ENCODE results near the gene ARIH2. TPM values are rescaled to one million over a fixed set of nuclear protein-coding genes. Genes with fewer than 3 reads are reported as not detected.
A peak's percentile ranks its signal among the peaks of the same experiment; 100 is the strongest.

Gene ARIH2
- total and polyA plus RNA-seq, 2 of the 4 experiments (the other 2 are of a cell fraction) = 62.3 to 93.7 TPM

GRCh38 chr3:48945891-48946549, 27.4 kb downstream of the ARIH2 start:
- Histone ChIP-seq H3K56ac (ENCODE audit: extremely low read depth, insufficient read depth, low read length) (no peak overlapping the region), H3K18ac (ENCODE audit: low read depth, low read length) (no peak overlapping the region), H4K8ac (ENCODE audit: low read depth in 2 of 2, low read length in 2 of 2) (no peak overlapping the region), H4K5ac (ENCODE audit: low read depth, low read length) (no peak overlapping the region), H3K4ac (ENCODE audit: low read depth, low read length) (no peak overlapping the region), H3K79me1 (ENCODE audit: low read depth in 1 of 2, low read length in 2 of 2) (peaks cover 29 to 64% of the 10 kb centered on the region in 2 experiments), H3K9ac (ENCODE audit: low read depth, low read length) (no peak overlapping the region), H3K23ac (ENCODE audit: low read depth, low read length) (peak overlapping the region; percentile 23; the same call in 1 of the 2 replicates), H2BK15ac (ENCODE audit: low read depth, low read length) (no peak overlapping the region), H3K4me2 (ENCODE audit: low read depth, low read length) (no peak overlapping the region), H3K9me3 (ENCODE audit: control insufficient read depth, insufficient read depth, low read length) (0 out of 2 replicates have a peak, but pooled peaks cover 2% of the 10 kb centered on the region), H2BK5ac (ENCODE audit: low read depth, low read length, poor library complexity, severe bottlenecking) (no peak overlapping the region), H4K20me1 (ENCODE audit: insufficient read depth, low read length) (peaks cover 27% of the 10 kb centered on the region), H3K27me3 (ENCODE audit: control insufficient read depth, insufficient read depth, low read length) (no peaks in the 10 kb centered on the region), H3K9me1 (ENCODE audit: insufficient read depth, low read length) (peaks cover 12% of the 10 kb centered on the region), H3K14ac (replicated peaks; ENCODE audit: low read depth, low read length) (no peak overlapping the region), H3K36me3 (ENCODE audit: control insufficient read depth, insufficient read depth, low read length) (peaks cover 2% of the 10 kb centered on the region), H3K4me1 (ENCODE audit: control insufficient read depth, insufficient read depth, low read length) (peaks cover 7% of the 10 kb centered on the region), H2BK20ac (ENCODE audit: low read depth, low read length) (no peak overlapping the region), H3K4me3 (ENCODE audit: insufficient read depth, low read depth, low read length) (no peak overlapping the region), H2AK9ac (replicated peaks; ENCODE audit: low read depth, low read length, poor library complexity) (no peak overlapping the region), H4K91ac (ENCODE audit: insufficient read depth, low read depth, low read length) (no peak overlapping the region), H3K27ac (ENCODE audit: insufficient read depth, low read length) (no peak overlapping the region), H2AK5ac (ENCODE audit: low read depth, low read length) (no peak overlapping the region), H2AFZ (replicated peaks; ENCODE audit: low read length, poor library complexity) (no peak overlapping the region), H2BK120ac (ENCODE audit: low read depth, low read length) (no peak overlapping the region)
- ChIA-PET CTCF (interaction anchor here (0.5 to 1.5 kb wide), 3 partner anchors 13 to 42 kb away, joined by 3 to 4 read pairs (median 3); no protein-coding TSS in a partner anchor), POLR2A (ENCODE audit: unreplicated experiment) (no interaction called here)
- dilution Hi-C loops (cut with HindIII; ENCODE audit: low sequenced_read_pairs, unreplicated experiment) (no loop called here), intact Hi-C loops (cut with micrococcal nuclease) (no loop called here), in situ Hi-C loops (cut with MboI; ENCODE audit: low sequenced_read_pairs) (no loop called here)
- ATAC-seq (ENCODE audit: low read depth) = peak; percentile 26
- BruUV-seq (replicated peaks) = no TSS peak
- WGBS, 2 experiments (ENCODE audit: extremely low coverage in 2 of 2, insufficient read length in 1 of 2) = no CpG with 5 or more reads among the region's 4 CpGs
- TF ChIP-seq RCOR1 (IDR thresholded peaks at IDR 0.05; ENCODE audit: insufficient replicate concordance, low read length) (no peak), ELK1 (IDR thresholded peaks at IDR 0.05; ENCODE audit: borderline replicate concordance, low read depth, low read length) (no peak), SMC3 (IDR thresholded peaks at IDR 0.05; ENCODE audit: low read depth, low read length) (no peak), RAD21 (IDR thresholded peaks at IDR 0.05; ENCODE audit: low read length) (no peak), MAZ (IDR thresholded peaks at IDR 0.05; ENCODE audit: borderline replicate concordance, low read depth, low read length) (no peak), FOS (IDR thresholded peaks at IDR 0.05; ENCODE audit: low read depth, low read length) (no peak), CHD1 (IDR thresholded peaks at IDR 0.05; ENCODE audit: low read depth, low read length) (no peak), RFX5 (IDR thresholded peaks at IDR 0.05; ENCODE audit: low read depth, low read length) (no peak), NFE2L2 (IDR thresholded peaks at IDR 0.05; ENCODE audit: low read depth, low read length) (no peak), MXI1 (IDR thresholded peaks at IDR 0.05; ENCODE audit: borderline replicate concordance, low read depth, low read length) (no peak), USF2 (IDR thresholded peaks at IDR 0.05; ENCODE audit: low read depth, low read length) (no peak), MAFK (IDR thresholded peaks at IDR 0.05; ENCODE audit: low read depth, low read length) (no peak), POLR2A (IDR thresholded peaks at IDR 0.05; ENCODE audit: low read depth, low read length) (no peak), CEBPB (IDR thresholded peaks at IDR 0.05; ENCODE audit: low read depth, low read length) (no peak), BHLHE40 (IDR thresholded peaks at IDR 0.05; ENCODE audit: low read depth, low read length) (no peak)
- TF ChIP-seq, protein P1, sequence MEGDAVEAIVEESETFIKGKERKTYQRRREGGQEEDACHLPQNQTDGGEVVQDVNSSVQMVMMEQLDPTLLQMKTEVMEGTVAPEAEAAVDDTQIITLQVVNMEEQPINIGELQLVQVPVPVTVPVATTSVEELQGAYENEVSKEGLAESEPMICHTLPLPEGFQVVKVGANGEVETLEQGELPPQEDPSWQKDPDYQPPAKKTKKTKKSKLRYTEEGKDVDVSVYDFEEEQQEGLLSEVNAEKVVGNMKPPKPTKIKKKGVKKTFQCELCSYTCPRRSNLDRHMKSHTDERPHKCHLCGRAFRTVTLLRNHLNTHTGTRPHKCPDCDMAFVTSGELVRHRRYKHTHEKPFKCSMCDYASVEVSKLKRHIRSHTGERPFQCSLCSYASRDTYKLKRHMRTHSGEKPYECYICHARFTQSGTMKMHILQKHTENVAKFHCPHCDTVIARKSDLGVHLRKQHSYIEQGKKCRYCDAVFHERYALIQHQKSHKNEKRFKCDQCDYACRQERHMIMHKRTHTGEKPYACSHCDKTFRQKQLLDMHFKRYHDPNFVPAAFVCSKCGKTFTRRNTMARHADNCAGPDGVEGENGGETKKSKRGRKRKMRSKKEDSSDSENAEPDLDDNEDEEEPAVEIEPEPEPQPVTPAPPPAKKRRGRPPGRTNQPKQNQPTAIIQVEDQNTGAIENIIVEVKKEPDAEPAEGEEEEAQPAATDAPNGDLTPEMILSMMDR (conservative IDR thresholded peaks at IDR 0.05; ENCODE audit: low read depth, low read length) = no peak
- DNase-seq = no peak

Measured in IMR-90 (cell line).